Measurements from ENCODE around the gene DNAH10.
"Not testable (repeated sequence)": the region's sequence is repeated elsewhere in the genome, so short reads cannot be mapped to it uniquely, and the experiment has no call there.

Gene DNAH10

GRCh38 chr12:123945287-123946151 is 183.4 kb downstream of the DNAH10 start:
- in situ Hi-C loops (cut with MboI; ENCODE audit: low sequenced_read_pairs): no loop called here

GRCh38 chr12:123946152-123946515 is 184.0 kb downstream of the DNAH10 start:
- in situ Hi-C loops (cut with MboI; ENCODE audit: low sequenced_read_pairs): no loop called here

DNA sequence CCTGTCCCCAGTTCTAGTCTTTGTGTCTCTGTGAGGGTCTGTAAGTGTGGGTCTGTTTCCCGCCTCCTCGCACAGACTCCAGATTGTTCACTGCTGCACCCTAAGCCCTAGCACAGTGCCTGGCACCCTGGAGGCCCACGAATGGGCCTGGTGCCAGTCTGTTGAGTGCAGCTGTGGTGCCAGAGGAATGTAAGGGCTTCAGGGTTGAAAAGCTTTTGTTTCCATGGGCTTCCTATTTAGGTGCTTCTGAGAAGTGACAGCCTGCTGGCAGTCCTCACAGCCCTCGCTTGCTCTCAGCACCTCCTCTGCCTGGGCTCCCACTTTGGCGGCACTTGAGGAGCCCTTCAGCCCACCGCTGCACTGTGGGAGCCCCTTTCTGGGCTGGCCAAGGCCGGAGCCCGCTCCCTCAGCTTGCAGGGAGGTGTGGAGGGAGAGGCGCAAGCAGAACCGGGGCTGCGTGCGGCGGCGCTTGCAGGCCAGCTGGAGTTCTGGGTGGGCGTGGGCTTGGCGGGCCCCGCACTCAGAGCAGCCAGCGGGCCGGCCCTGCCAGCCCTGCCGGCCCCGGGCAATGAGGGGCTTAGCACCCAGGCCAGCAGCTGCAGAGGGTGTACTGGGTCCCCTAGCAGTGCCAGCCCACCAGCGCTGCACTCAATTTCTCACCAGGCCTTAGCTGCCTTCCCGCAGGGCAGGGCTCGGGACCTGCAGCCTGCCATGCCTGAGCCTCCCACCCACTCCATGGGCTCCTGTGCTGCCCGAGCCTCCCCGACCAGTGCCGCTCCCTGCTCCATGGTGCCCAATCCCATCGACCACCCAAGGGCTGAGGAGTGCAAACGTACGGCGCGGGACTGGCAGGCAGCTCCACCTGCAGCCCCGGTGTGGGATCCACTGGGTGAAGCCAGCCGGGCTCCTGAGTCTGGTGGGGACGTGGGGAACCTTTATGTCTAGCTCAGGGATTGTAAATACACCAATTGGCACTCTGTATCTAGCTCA is 184.7 kb downstream of the DNAH10 start:
- in situ Hi-C loops (cut with MboI; ENCODE audit: low sequenced_read_pairs): not testable (repeated sequence)

GRCh38 chr12:123947531-123947930 is 185.4 kb downstream of the DNAH10 start:
- in situ Hi-C loops (cut with MboI; ENCODE audit: low sequenced_read_pairs): not testable (repeated sequence)

DNA sequence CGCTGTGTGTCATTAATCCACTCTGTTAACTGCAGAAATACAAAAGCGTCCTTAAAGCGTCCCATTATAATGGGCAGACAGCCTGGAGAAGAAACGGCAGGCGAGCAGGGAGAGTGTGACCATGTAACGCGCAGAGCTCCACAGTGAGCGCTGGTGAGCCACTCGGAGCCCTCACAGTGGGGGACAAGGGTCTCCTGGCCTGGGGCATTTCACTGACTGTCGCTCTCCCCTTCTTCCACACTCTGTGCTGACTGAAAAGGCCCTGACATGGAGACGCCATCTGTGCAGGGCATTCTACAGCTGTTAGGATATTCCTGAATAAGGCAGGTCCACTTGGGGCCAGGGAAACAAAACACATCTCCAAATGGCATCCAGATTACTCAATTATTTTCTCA is 186.3 kb downstream of the DNAH10 start:
- in situ Hi-C loops (cut with MboI; ENCODE audit: low sequenced_read_pairs): no loop called here

DNA sequence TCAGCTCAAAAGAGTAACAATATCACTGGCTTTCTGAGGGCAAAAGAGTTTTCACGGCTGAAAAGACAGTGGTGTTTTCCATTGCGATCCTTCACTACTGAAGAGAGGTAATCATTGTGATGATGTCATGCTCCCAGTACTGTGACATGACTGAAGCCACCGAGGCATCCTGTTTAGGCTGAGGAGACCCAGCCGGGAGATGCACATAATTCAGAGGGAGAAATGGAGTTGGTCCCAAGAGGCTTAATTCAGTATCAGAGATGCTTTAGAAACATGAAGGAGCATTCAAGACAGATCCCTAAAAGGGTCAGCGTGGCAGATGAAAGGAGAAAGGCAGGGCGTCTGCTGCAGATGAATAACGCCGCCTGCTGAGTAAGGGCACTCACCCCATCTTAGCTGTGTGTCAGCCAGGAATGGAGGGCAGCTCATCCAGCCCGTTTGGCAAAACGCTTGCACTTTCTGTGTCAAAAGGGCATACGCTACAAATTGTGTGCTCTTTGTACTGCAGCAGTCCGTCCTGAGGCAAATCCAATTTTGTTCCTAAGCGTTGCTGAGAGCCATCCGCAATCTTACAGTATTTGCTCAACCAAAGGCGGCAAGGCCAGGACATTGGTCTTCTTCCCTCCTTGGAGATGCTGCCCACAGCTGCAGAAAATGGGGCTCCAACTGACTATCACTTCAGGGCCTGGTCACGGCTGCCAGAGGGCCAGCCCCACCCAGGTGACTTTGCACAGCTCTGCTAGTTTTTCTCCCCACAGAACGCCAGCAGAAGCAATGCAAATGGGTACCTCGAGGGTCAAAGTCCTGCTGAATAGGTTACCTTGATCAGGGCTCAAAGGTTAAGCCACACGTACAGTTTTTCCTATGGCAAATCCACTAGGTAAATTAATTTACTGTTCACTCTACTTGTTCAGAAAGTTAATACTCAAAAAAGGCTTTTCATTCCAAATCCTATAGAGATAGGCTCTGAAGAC is 187.0 kb downstream of the DNAH10 start:
- in situ Hi-C loops (cut with MboI; ENCODE audit: low sequenced_read_pairs): no loop called here

DNA sequence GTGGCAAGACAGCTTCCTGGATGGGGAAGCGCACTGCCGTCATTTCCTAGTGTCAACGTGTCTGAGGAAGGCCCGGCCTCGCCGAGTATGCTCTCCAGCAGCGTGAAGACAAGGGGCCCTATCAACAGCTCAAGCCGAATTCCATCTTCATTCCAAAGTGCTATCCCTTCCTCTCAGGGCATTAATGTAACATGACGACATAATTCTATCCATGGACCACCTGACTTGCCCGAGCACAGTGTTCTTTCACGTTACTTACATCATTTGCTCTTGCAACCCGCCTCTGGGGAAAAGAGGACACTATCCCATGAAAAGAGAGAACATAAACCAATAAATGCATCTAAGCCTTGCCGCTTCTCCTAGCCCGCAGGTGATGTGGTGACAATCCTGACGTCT is 187.7 kb downstream of the DNAH10 start:
- in situ Hi-C loops (cut with MboI; ENCODE audit: low sequenced_read_pairs): no loop called here

- in situ Hi-C loops (cut with MboI; ENCODE audit: low sequenced_read_pairs): no loop called here
Observed at GRCh38 chr12:123950476-123951349, 188.6 kb downstream of the DNAH10 start.

DNA sequence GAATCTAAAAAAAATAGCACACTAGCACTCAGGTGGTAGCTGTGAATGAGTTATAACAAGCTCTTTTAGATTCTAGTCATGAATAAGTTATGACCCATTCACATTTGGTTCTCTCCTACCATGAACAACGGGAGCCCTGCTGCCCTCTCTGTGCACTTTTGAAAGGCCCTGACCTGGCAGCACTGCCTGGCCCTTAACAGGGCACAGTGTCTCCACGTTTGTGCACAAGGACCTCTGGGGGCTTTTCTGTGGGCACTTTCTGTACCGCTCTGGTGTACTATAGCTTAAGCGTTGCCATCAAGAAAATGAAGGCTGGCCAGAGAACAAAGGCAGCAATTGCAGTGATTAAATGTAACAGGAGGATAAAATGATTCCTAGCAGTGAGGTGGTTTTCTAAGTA is 189.4 kb downstream of the DNAH10 start:
- in situ Hi-C loops (cut with MboI; ENCODE audit: low sequenced_read_pairs): no loop called here

DNA sequence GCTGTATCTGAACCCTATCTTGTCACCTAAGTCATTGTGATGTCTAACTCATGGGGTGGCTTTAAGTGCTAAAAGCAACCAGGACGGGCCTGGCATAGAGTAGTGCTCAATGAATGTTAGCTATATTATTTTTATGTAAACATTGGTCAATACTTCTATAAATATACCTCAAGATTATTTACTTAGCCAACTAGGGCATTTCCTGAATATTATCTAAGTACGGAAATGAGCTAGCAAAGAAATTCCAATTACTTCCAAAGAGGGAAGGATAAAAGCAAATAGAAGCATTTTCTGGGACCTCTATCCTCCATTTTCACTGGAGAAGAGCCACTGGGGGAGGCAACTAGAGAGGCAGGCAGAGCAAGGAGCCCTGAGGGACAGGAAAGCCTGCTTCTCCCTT is 189.9 kb downstream of the DNAH10 start:
- in situ Hi-C loops (cut with MboI; ENCODE audit: low sequenced_read_pairs): no loop called here

DNA sequence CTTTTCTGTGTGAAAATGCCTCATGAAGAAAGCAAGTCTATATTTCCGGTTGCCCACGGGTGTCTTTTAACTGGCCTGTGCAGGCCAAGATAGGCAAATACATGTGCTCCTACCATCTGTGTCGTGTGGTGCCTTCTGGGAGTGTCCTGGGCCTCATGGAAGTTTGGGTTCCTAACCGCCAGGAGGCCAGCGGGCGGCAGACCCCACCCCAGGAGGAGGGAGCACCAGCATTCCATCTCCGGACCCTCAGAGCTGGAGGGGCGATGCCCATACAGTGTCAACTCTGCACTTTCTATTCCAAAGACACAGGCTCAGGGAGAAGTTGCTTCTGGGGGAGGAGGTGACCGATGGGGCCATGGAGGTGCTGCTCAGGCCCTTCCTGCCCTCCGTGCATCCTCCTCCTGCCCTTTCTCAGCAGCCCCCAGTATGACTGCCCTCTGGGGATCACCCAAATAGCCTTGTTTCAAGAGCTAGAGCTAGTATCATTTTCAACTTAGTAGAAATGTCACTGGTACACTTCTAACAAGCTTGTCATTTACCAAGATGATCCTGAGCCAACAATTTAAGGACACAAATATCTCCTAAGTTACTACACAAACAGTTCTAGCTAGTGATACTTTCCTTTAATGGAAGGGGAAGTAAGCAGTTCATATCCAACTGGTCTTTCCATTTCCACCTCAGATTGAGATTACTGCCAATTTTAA is 192.7 kb downstream of the DNAH10 start:
- in situ Hi-C loops (cut with MboI; ENCODE audit: low sequenced_read_pairs): no loop called here

DNA sequence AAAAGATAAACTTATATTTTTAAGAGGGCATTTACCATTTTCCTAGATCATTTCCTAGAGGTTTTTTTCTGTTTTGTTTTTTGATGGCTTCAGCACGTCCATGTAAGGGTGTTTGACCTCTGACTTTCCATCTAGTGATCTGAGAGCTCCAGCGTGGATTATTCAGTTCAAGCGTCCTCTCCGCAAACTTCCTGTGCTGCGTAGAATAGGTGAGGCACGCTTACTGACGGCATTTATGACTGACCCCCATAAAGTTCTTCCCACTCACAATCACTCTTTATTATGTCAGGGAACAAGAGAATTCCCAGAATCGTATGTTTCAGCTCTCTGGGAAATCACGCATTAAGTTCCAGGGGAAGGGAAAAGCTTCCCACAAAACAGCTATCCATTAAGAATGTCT is 194.1 kb downstream of the DNAH10 start:
- in situ Hi-C loops (cut with MboI; ENCODE audit: low sequenced_read_pairs): no loop called here

GRCh38 chr12:123957196-123957595 is 195.1 kb downstream of the DNAH10 start:
- in situ Hi-C loops (cut with MboI; ENCODE audit: low sequenced_read_pairs): no loop called here

- in situ Hi-C loops (cut with MboI; ENCODE audit: low sequenced_read_pairs): no loop called here
Observed at GRCh38 chr12:123958462-123958861, 196.4 kb downstream of the DNAH10 start.

GRCh38 chr12:123958876-123959275 is 196.8 kb downstream of the DNAH10 start:
- in situ Hi-C loops (cut with MboI; ENCODE audit: low sequenced_read_pairs): no loop called here

DNA sequence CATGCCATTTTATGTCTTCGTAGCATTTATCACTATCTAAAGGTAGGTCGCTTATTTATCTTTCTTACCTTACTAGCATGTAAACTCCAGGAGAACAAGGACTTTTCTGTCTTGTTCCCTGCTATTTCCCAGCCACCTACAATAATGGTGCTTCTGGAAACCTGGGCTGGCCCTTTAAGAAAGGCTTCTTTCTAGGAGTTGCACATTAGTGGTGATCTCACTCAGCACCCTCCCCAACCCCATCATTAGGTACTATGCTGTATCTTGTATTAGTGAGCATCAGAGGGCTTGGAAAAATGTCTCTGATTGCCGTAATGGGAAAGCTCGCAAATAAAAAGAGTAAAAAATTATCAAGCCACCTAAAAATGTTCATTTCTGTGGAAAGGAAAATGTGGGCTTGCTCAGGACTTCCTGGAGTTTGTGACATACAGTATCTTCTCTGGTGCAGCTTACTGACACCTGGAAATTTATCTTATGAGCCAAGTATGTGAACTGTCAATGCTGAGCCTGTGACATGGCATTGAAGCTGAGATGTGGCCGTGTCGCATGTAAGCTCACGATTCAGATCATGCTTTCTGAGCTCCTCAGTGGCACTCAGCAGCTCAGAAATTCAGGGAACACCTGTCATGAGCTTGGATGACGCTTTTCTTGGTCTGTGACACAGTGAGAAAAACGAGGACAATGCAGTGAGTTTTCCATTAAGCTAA is 198.1 kb downstream of the DNAH10 start:
- in situ Hi-C loops (cut with MboI; ENCODE audit: low sequenced_read_pairs): no loop called here

- in situ Hi-C loops (cut with MboI; ENCODE audit: low sequenced_read_pairs): no loop called here
Observed at GRCh38 chr12:123960856-123961255, 198.8 kb downstream of the DNAH10 start.

DNA sequence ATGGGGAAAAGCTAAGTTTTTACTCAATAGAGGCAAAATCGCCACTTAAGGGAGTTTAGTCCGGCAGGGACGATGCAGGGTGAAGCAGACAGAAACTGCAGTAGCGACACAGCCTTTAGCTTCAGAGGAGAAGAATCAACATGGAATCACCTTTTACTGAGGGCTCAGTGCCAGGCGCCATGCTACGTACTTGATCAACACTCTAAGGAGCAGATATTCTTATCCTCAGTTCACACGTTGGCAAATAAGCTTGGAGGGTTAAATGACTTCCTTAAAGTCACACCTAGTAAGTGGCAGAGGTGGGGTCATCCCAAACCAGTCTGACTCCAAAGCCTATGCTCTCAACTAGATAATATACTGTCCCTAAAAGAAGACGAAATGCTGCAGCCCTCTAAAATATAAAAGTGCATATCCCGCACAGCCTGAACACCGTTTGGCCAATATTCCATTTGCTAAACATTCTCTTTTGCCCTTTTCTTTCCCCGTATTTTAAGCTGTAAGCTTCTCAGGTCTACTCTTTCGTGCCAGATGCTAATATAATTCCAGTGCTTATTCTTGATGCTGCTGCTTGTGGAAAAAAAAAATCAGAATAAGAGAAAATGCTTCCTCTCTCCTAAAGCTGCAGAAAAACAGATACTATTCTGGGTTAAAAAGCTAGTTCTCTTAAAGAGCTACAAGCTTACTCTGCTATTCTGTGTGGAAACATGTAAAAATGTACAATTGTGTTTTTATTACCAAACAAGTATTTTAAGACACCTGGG is 199.7 kb downstream of the DNAH10 start:
- in situ Hi-C loops (cut with MboI; ENCODE audit: low sequenced_read_pairs): no loop called here
